HUES48 (cell line): ENCODE results near the gene C1orf198.

Experiments used
- H3K27ac ChIP-seq: one replicate; pipeline ENCODE4 v1.7.0; 2013; ENCODE audit warnings: low read depth, low read length, inconsistent platforms
- H3K27me3 ChIP-seq: 2 replicates; pipeline ENCODE4 v1.6.1; 2013; ENCODE audit warnings: mild to moderate bottlenecking, low read length; ENCODE audit not compliant: control insufficient read depth, insufficient read depth
- H3K36me3 ChIP-seq: 2 replicates; pipeline ENCODE4 v1.6.1; 2013; ENCODE audit warnings: low read length; ENCODE audit not compliant: control insufficient read depth, insufficient read depth
- H3K4me1 ChIP-seq: 2 replicates; pipeline ENCODE4 v1.6.1; 2013; ENCODE audit warnings: mild to moderate bottlenecking, low read length; ENCODE audit not compliant: control insufficient read depth, insufficient read depth
- H3K4me3 ChIP-seq: 2 replicates; pipeline ENCODE4 v1.5.1; 2013; ENCODE audit warnings: mild to moderate bottlenecking, low read depth, low read length
- H3K9ac ChIP-seq: 2 replicates; pipeline ENCODE4 v1.6.1; 2013; ENCODE audit warnings: mild to moderate bottlenecking, low read depth, low read length, moderate library complexity
- H3K9me3 ChIP-seq: 2 replicates; pipeline ENCODE4 v1.6.1; 2013; ENCODE audit warnings: low read length; ENCODE audit not compliant: control insufficient read depth, insufficient read depth

The C1orf198 gene

DNA sequence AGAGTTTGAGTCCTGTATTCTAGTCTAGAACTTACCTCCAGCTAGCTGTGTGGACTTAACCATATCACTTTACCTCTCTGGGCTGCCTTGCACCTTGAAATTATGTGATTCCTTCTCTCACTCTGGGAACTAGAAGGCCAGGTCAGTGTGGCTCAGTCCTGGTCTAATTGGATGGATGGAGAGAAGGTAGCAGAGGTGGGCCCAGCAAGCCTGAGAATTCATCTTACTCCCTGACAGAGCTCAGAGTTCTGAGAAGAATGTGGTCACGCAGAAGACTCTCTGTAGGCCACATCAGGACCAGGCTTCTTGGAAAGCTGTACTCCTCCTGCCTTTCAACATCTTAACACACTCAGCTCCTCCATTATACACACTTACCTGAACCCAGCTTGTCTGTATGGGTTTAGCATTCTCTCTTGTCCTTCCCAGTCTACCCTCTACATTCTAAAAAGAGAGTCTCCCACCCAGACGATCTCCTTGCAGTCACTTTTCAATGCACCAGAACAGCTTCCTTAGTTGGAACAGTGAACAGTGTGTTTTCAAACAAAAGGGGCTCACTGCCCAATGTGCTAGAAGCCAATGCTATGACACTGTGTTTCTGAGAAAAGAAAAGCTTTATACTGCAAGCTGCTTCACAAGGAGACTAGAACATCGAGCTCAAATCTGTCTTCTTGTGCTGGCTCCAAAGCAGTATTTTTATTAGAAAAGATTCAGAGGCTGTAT lies 60.6 kb downstream of the C1orf198 start:
- H3K36me3 ChIP-seq, result no peaks in the 10 kb centered on the region
- no peak overlapping the region for H3K9ac ChIP-seq
- no peaks in the 10 kb centered on the region for H3K9me3 ChIP-seq
- no peak overlapping the region for H3K27ac ChIP-seq
- no peaks in the 10 kb centered on the region for H3K4me1 ChIP-seq
- no peaks in the 10 kb centered on the region for H3K27me3 ChIP-seq
- no peak overlapping the region for H3K4me3 ChIP-seq

DNA sequence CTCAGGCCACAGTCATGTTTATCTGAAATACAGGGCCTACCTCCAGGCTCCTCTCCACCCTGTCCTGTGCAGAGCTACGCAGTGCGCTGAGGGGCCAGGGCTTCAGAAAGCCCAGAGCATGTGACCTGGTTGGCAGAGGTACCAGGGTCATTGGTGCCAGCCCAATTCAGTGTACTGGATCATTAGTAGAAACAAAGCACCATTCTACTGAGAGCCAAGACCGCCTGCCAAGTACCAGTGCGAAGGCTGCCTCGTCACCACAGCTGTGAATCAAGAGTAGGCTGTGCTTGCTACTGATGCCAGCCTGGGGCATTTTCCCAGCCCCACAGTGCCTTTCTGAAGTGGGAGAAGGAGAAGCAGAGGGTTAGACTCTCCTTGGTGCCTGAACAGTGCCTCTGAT lies 61.3 kb downstream of the C1orf198 start:
- no peaks in the 10 kb centered on the region for H3K27me3 ChIP-seq
- H3K9ac ChIP-seq, result no peak overlapping the region
- no peak overlapping the region for H3K27ac ChIP-seq
- no peak overlapping the region for H3K4me3 ChIP-seq
- no peaks in the 10 kb centered on the region for H3K36me3 ChIP-seq
- H3K4me1 ChIP-seq, result no peaks in the 10 kb centered on the region
- H3K9me3 ChIP-seq, result no peaks in the 10 kb centered on the region

DNA sequence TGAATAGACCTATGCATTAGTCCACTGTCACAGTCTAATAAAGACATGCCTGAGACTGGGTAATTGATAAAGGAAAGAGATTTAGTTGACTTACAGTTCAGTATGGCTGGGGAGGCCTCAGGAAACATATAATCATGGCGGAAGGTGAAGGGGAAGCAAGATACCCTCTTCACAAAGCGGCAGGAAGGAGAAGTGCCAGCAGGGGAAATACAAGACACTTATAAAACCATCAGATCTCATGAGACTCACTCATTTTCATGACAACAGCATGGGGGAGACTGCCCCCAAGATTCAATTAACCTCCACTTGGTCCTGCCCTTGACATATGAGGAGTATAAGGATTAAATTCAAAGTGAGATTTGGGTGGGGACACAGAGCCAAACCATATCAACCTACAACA lies 61.8 kb downstream of the C1orf198 start:
- H3K27me3 ChIP-seq, result no peaks in the 10 kb centered on the region
- H3K4me3 ChIP-seq, result no peak overlapping the region
- H3K27ac ChIP-seq, result no peak overlapping the region
- H3K4me1 ChIP-seq, result no peaks in the 10 kb centered on the region
- H3K9ac ChIP-seq, result no peak overlapping the region
- H3K36me3 ChIP-seq, result no peaks in the 10 kb centered on the region
- H3K9me3 ChIP-seq, result no peaks in the 10 kb centered on the region

DNA sequence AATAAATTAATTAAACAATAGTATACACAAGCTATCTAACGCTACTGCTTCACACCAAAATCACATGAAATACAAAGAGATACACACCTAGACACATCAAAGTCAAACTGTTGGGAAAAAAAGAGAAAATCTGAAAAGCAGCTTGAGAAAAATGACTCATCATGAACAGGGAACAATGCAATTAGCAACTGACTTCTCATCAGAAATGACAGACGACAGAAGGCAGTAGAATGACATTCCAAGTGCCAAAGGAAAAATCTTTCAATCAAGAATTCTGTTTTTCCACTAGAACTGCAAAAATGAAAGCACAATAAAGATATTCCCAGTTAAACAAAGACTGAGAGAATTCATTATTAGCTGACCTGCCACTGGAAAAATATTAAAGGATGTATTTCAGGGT lies 63.9 kb downstream of the C1orf198 start:
- H3K27me3 ChIP-seq, result no peaks in the 10 kb centered on the region; the same call in 1 of the 2 replicates
- H3K27ac ChIP-seq, result no peak overlapping the region
- H3K9me3 ChIP-seq, result no peaks in the 10 kb centered on the region
- no peaks in the 10 kb centered on the region for H3K4me1 ChIP-seq
- no peak overlapping the region for H3K4me3 ChIP-seq
- no peak overlapping the region for H3K9ac ChIP-seq
- H3K36me3 ChIP-seq, result no peaks in the 10 kb centered on the region

DNA sequence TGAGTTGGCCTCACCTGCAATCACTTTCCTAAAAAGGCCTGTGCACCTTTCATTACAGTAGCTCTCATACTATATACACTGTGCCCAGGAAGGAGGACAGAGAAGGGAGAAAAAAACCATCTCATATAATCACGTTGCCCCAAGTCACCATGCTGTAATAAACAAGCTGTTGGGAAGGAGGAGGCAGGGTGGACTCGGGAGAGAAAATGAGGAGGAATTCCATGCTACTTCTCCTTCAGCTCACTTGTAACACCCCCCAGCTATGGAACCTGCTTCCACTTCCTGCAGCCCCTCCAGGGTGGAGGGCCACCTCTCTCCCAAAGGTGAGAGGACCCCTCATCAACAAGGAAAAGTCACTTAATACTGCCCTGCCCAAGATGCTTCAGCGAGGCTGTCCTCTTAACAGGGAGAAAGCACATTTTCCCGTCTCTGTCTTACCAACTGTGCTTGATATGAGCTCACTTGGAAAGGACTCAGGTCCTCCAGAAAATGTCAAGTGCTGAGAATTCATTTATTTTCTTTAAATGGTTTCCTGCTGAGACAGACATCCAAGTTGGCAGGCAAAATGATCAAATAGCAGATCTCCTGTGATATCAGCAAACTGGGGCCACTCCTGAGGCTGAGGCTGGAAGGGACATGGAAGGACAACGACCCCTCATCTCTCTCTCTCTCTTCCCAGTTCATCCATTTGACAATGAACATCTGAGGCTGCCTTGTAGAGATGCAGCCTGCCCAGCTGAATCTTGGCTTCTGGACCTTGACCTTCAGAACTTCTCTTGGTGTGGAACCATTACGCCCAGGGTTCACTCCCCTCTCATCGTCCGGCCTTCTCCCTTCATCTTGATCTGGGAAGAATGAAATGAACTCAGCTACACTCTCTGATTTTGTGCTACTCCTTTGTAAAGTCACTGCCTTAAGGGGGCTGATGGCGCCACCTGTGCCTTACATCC lies 67.2 kb downstream of the C1orf198 start:
- no peak overlapping the region for H3K27ac ChIP-seq
- H3K27me3 ChIP-seq, result peaks cover 12% of the 10 kb centered on the region
- no peak overlapping the region for H3K9ac ChIP-seq
- H3K4me1 ChIP-seq, result no peaks in the 10 kb centered on the region
- H3K9me3 ChIP-seq, result no peaks in the 10 kb centered on the region
- H3K4me3 ChIP-seq, result no peak overlapping the region
- H3K36me3 ChIP-seq, result no peaks in the 10 kb centered on the region

DNA sequence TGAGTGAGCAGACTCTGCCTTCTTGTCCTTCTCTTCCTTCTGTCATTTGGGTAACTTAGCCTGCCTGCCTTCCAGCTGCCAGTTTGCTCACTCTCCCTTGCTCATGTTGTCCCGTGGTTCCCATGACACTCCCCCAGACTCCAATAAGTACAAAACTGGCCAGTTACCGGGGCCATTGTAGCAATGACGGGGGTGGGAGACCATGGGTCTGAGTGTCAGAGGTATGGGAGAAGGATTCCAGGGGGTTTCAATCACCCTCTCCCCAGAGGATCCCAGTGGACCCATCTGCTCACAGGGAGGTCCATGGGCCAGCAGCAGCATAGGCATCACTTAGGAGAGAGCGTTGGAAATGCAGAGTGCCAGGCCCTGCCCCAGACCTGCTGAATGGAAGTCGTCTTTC lies 69.8 kb downstream of the C1orf198 start:
- Histone ChIP-seq H3K27me3 (peaks cover 12% of the 10 kb centered on the region), H3K27ac (no peak overlapping the region), H3K9me3 (no peaks in the 10 kb centered on the region), H3K4me3 (no peak overlapping the region), H3K9ac (no peak overlapping the region), H3K36me3 (no peaks in the 10 kb centered on the region), H3K4me1 (no peaks in the 10 kb centered on the region)

DNA sequence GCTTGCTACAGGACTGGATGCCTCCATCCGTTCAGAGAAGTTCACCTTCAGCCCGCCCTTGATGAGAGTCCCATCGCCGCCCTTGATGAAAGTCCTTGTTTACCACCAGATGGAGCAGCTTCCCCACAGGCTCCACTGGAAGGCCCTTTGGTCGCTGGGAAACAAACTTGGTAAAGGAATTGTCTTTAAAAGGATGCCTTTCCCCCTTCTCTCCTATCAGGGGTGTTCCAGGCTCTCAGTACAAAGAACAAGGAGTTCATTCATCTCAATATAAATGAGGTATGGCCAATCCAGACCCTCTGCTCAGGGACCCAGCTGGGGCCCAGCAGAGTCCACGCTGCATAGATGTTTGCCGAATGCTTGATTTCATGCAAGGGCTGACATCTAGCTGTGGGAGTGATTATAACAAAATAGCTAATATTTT lies 70.4 kb downstream of the C1orf198 start:
- Histone ChIP-seq H3K36me3 (no peaks in the 10 kb centered on the region), H3K4me1 (no peaks in the 10 kb centered on the region), H3K27ac (no peak overlapping the region), H3K9me3 (no peaks in the 10 kb centered on the region), H3K9ac (no peak overlapping the region), H3K27me3 (peaks cover 12% of the 10 kb centered on the region), H3K4me3 (no peak overlapping the region)

DNA sequence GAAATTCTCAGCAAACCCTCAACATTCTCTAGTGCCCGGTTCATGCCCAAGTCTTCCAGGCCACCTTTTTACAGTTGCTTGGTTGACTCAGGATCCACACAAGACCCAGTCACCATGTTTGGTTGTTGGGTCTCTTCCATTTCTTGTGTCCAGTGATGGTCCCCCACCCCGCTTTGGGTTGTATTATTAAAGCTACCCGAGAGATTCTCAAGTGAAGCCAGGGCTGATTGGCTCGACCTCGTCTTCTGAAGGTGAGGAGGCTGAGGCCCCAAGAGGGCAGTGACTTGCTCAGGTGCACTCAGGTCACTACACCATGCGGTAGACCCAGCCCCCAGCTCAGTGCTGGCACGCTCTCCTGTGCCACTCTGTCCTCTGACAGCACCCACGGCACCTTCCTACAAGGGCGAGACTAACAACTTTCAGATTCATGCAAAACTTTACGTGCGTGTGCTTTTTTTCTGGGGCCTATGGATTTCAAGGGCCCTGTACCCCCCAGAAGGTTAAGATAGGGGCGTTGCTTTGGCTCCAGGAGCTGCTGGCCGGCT lies 70.9 kb downstream of the C1orf198 start:
- H3K4me3 ChIP-seq, result no peak overlapping the region
- no peaks in the 10 kb centered on the region for H3K4me1 ChIP-seq
- no peak overlapping the region for H3K27ac ChIP-seq
- H3K9ac ChIP-seq, result no peak overlapping the region
- no peaks in the 10 kb centered on the region for H3K36me3 ChIP-seq
- no peaks in the 10 kb centered on the region for H3K9me3 ChIP-seq
- peaks cover 13% of the 10 kb centered on the region for H3K27me3 ChIP-seq

DNA sequence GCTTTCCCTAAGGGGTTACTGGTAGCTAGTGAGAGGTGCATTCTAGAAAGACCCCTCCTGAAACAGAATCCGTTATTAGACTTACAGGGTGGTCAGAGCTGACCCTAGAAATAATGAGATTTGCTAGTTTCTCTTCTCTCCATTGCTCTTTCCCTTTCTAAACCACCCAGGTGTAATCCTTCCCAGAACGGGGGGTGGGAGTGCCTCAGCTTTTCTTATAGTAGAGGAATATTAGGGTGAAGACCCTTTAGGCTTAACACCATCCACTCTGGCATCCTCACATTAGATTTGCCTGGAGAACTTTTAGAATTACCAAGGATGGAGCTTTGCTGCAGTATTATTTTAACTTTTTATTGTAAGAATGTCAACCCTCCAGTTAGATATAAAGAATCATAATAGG lies 71.7 kb downstream of the C1orf198 start:
- H3K36me3 ChIP-seq, result no peaks in the 10 kb centered on the region
- no peak overlapping the region for H3K9ac ChIP-seq

DNA sequence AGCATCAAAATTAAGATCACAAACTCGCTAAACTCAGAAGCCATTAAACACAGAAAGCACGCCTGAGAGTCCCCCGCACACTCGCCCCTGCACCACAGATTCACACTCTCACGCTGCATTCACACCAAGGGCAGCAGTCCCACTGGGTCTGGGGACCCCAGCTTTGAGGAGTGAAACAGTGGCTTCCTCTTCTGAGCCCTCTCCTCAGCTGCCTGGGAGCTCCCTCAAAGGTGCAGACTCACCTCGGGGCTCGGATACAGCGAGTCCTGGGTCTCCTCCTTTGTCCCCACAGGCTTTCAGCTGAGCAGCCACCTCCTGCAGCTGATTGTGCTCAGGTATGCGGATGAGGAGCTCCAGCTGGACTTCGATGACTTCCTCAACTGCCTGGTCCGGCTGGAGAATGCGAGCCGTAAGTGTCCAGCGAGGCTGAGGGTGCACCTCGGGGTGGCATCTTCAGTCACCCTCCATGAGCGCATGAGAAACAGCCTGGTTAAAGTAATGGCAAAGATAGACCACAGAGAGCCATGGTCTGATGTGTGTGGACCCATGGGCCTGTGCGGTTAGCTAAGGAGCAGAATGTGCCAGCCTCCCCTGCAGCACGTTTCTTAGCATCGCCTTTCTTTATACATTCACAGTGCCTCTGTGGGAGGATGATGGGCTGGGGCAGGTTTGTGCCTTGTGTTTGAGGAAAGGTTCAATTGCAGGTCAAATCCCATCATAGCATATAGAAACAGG lies 73.3 kb downstream of the C1orf198 start:
- H3K36me3 ChIP-seq, result no peaks in the 10 kb centered on the region
- H3K9ac ChIP-seq, result no peak overlapping the region
- H3K27ac ChIP-seq, result no peak overlapping the region
- no peaks in the 10 kb centered on the region for H3K4me1 ChIP-seq
- H3K4me3 ChIP-seq, result no peak overlapping the region
- no peaks in the 10 kb centered on the region for H3K9me3 ChIP-seq
- peaks cover 33% of the 10 kb centered on the region for H3K27me3 ChIP-seq

More for the DNA sequence above, 71.7 kb downstream of the C1orf198 start:
- H3K27ac ChIP-seq, result no peak overlapping the region
- no peaks in the 10 kb centered on the region for H3K4me1 ChIP-seq
- H3K9me3 ChIP-seq, result no peaks in the 10 kb centered on the region
- peaks cover 21% of the 10 kb centered on the region for H3K27me3 ChIP-seq
- H3K4me3 ChIP-seq, result no peak overlapping the region
